Measurements from ENCODE around the gene RUNDC1.

- no peak for TF ChIP-seq CTCF (IDR thresholded peaks at IDR 0.05)
- no peak for TF ChIP-seq ZFX (IDR thresholded peaks at IDR 0.05; ENCODE audit: borderline replicate concordance)
These were observed 38.6 kb downstream of the RUNDC1 start for GRCh38 chr17:43018932-43019331.

Data from 22Rv1 (cell line).